Measurements from ENCODE around the gene IFNL1. TPM values are rescaled to one million over a fixed set of nuclear protein-coding genes. Genes with fewer than 3 reads are reported as not detected.

The IFNL1 gene
- total RNA-seq, 4 donors from 2014 or later, result not detected

- peak overlapping the region; percentile 77 to 97 (median 89) for H3K4me3 ChIP-seq
- 2% methylated on average over 17 to 35 of the region's 51 CpGs for WGBS, 2 donors
- H3K9me3 ChIP-seq, result no peaks in the 10 kb centered on the region
- DNase-seq (ENCODE audit: low spot score in 2 of 2), result no peak
- no peak for TF ChIP-seq POLR2A (IDR thresholded peaks at IDR 0.05)
- H3K27ac ChIP-seq, result peak overlapping the region; percentile 94 to 100 (median 97)
- no peaks in the 10 kb centered on the region for H3K27me3 ChIP-seq
- H3K4me1 ChIP-seq, result peaks cover 0 to 60% (median 35%) of the 10 kb centered on the region in 4 donors
- H3K36me3 ChIP-seq, result peaks cover 0 to 8% (median 4%) of the 10 kb centered on the region in 3 donors
Observed at GRCh38 chr19:39342647-39343305, 46.6 kb downstream of the IFNL1 start.

DNA sequence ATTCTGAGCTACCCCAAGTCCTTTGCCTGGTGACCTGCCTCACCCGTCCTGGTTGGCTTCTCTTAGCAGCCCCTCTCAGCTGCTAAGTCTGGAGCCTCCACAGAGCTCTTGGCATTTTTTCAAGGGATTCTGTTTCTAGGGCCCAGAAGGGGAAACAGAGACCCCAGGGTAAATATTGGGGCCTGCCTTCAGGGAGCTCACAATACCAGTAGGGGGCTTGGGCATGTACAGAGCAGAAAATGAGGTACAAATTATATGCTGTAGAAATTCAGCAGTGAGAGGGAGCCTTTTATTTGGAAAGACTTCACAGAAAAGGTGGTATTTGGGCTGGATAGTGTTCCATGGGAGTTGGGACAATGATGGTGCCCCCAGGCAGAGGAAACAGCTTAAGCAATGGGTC is 49.7 kb downstream of the IFNL1 start:
- DNase-seq (ENCODE audit: low spot score in 2 of 2), result no peak

DNA sequence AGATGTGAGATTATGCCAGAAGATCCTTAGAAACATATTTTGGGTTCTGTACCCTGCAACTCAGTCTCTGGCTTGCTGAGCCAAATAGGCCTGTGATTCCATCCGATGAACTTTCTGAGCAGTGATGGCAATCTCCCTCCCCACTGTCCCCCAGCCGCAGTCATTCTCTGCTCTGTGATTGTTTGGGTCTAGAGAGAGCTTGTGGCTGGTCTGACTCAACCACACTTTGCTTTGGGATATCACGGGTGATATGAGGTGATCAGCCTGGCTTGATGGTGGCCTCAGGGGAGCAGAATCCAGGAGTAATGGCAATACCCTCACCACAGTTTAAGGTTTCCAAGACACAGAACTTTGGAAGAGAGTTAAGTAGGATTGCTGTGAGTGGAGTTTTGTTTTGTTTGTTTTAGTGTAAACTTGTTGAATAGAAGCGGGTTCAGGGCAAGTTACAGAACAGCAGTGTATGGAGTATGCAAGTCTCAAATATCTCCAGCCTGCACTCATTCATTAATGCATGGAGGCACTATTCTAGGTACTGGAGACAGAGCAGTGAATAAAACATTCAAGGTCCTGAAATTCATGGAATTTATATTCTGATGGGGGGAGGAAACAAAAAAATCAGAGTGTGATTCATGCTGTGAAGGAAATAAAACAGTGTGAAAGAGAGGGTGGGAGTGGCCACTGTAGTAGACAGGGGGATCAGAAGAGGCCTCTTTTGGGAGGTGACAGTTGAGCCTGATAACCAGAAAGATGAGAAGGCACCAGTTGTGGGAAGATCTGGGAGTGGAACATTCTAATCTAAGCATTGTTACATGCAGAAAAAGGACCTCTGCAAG is 51.3 kb downstream of the IFNL1 start:
- H3K4me3 ChIP-seq, result no peak overlapping the region
- H3K27me3 ChIP-seq, result no peaks in the 10 kb centered on the region
- WGBS, 2 donors, result 72 to 81% methylated on average over 4 of the region's 4 CpGs
- H3K27ac ChIP-seq, result peak overlapping the region in 3 of 4 donors; percentile 23 to 66 (median 29)
- H3K4me1 ChIP-seq, result peaks cover 0 to 98% (median 42%) of the 10 kb centered on the region in 4 donors
- peaks cover 0 to 40% (median 9%) of the 10 kb centered on the region in 3 donors for H3K36me3 ChIP-seq
- DNase-seq (ENCODE audit: low spot score in 2 of 2), result no peak
- H3K9me3 ChIP-seq, result no peaks in the 10 kb centered on the region
- TF ChIP-seq POLR2A (IDR thresholded peaks at IDR 0.05) (no peak), EP300 (IDR thresholded peaks at IDR 0.05) (no peak)
- TF ChIP-seq, protein P1, sequence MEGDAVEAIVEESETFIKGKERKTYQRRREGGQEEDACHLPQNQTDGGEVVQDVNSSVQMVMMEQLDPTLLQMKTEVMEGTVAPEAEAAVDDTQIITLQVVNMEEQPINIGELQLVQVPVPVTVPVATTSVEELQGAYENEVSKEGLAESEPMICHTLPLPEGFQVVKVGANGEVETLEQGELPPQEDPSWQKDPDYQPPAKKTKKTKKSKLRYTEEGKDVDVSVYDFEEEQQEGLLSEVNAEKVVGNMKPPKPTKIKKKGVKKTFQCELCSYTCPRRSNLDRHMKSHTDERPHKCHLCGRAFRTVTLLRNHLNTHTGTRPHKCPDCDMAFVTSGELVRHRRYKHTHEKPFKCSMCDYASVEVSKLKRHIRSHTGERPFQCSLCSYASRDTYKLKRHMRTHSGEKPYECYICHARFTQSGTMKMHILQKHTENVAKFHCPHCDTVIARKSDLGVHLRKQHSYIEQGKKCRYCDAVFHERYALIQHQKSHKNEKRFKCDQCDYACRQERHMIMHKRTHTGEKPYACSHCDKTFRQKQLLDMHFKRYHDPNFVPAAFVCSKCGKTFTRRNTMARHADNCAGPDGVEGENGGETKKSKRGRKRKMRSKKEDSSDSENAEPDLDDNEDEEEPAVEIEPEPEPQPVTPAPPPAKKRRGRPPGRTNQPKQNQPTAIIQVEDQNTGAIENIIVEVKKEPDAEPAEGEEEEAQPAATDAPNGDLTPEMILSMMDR (IDR thresholded peaks at IDR 0.05), result no peak

More for the DNA sequence above, 49.7 kb downstream of the IFNL1 start:
- WGBS, 2 donors, result 33 to 61% methylated on average over 1 of the region's 1 CpG
- H3K4me3 ChIP-seq, result no peak overlapping the region
- no peaks in the 10 kb centered on the region for H3K9me3 ChIP-seq
- TF ChIP-seq, protein P1 (IDR thresholded peaks at IDR 0.05), result peak in 1 of 5 experiments; percentile 14
- TF ChIP-seq EP300 (IDR thresholded peaks at IDR 0.05), result no peak
- H3K27ac ChIP-seq, result peak overlapping the region in 2 of 4 donors; percentile 99 to 100
- no peaks in the 10 kb centered on the region for H3K27me3 ChIP-seq
- H3K4me1 ChIP-seq, result peaks cover 0 to 86% (median 34%) of the 10 kb centered on the region in 4 donors
- H3K36me3 ChIP-seq, result peaks cover 0 to 32% (median 4%) of the 10 kb centered on the region in 3 donors

Small RNA genes within 50 kb of the gene (small RNA-seq; reads per million reads assigned to genes)
- gene AC011445.2, result not detected

Other genes with a start within 250 kb of the IFNL1 start
- 1 to 10 TPM in 3 of 4 donors, under 1 TPM in 1; 0.90 to 3.1 (median 1.6) TPM for gene ACP7, start 212.0 kb upstream of the IFNL1 start, total RNA-seq
- gene PAK4, start 170.6 kb upstream of the IFNL1 start, total RNA-seq, result 10 to 100 TPM; 22.9 to 45.1 (median 32.3) TPM
- not detected for gene NCCRP1, start 99.4 kb upstream of the IFNL1 start, total RNA-seq
- gene SYCN, start 92.1 kb upstream of the IFNL1 start, total RNA-seq, result 1 to 10 TPM in 2 of 4 donors, not detected in 2; 1.3 to 6.0 TPM
- not detected for gene IFNL3, start 51.4 kb upstream of the IFNL1 start, total RNA-seq
- gene IFNL4, start 47.6 kb upstream of the IFNL1 start, total RNA-seq, result not detected
- gene IFNL2, start 28.0 kb upstream of the IFNL1 start, total RNA-seq, result not detected
- 1 to 10 TPM in 2 of 4 donors, under 1 TPM in 2; 0.30 to 2.4 (median 1.4) TPM for gene LRFN1, start 24.5 kb downstream of the IFNL1 start, total RNA-seq
- 10 to 100 TPM in 3 of 4 donors, 1 to 10 TPM in 1; 8.4 to 36.5 (median 18.2) TPM for gene GMFG, start 39.6 kb downstream of the IFNL1 start, total RNA-seq
- gene SAMD4B, start 46.0 kb downstream of the IFNL1 start, total RNA-seq, result 100 to 1,000 TPM; 103 to 193 (median 115) TPM
- gene PAF1, start 94.7 kb downstream of the IFNL1 start, total RNA-seq, result 10 to 100 TPM; 30.8 to 48.3 (median 44.3) TPM
- 10 to 100 TPM; 32.9 to 52.5 (median 37.6) TPM for gene MED29, start 95.0 kb downstream of the IFNL1 start, total RNA-seq
- gene ZFP36, start 110.4 kb downstream of the IFNL1 start, total RNA-seq, result 100 to 1,000 TPM; 125 to 274 (median 178) TPM
- 10 to 100 TPM; 20.1 to 62.1 (median 35.6) TPM for gene PLEKHG2, start 116.3 kb downstream of the IFNL1 start, total RNA-seq
- 1,000 to 10,000 TPM; 1,048 to 1,762 (median 1,462) TPM for gene RPS16, start 139.5 kb downstream of the IFNL1 start, total RNA-seq
- gene SUPT5H, start 149.2 kb downstream of the IFNL1 start, total RNA-seq, result 100 to 1,000 TPM in 3 of 4 donors, 10 to 100 TPM in 1; 94.4 to 120 (median 106) TPM
- 10 to 100 TPM; 38.4 to 65.5 (median 55.4) TPM for gene TIMM50, start 184.4 kb downstream of the IFNL1 start, total RNA-seq
- not detected for gene DLL3, start 202.5 kb downstream of the IFNL1 start, total RNA-seq
- not detected for gene SELENOV, start 218.7 kb downstream of the IFNL1 start, total RNA-seq
- 10 to 100 TPM in 1 of 4 donors, 1 to 10 TPM in 3; 3.0 to 10.2 (median 7.0) TPM for gene EID2B, start 236.4 kb downstream of the IFNL1 start, total RNA-seq
- 10 to 100 TPM; 14.0 to 27.3 (median 23.4) TPM for gene EID2, start 243.8 kb downstream of the IFNL1 start, total RNA-seq

Measured in tibial nerve (tissue), 4 donors.